Measurements from ENCODE around the gene MYO9A.

The MYO9A gene

GRCh38 chr15:71957026-71957425 lies 160.9 kb downstream of the MYO9A start:
- H3K36me3 ChIP-seq (ENCODE audit: insufficient read depth, low read length): no peaks in the 10 kb centered on the region

DNA sequence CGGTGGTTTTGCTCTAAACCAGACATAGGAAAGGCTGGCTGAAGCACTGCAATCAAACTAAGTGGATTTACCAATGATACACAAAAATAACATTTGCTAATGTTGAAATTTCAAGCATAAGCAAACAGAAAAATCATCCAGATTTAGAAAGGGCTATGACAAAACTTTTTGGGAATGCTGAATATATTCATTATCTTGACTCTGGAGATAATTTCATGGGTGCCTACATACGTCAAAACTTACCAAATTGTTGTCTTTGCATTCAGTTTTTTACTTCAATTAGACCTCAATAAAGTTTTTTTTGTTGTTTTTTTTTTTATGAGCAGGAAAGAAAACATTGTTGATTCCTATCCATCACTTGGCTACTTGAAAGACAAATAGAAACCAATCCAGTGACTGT lies 166.8 kb downstream of the MYO9A start:
- no peaks in the 10 kb centered on the region for H3K27me3 ChIP-seq (ENCODE audit: insufficient read depth, low read length)
- no peak overlapping the region for H3K27ac ChIP-seq (ENCODE audit: low read depth, low read length)
- H3K4me1 ChIP-seq (ENCODE audit: control insufficient read depth, insufficient read depth, low read length, unreplicated experiment): peaks cover 5% of the 10 kb centered on the region
- no peak overlapping the region for H2AFZ ChIP-seq (ENCODE audit: low read length, unreplicated experiment)
- H3K36me3 ChIP-seq (ENCODE audit: insufficient read depth, low read length): no peaks in the 10 kb centered on the region
- H3K4me3 ChIP-seq (ENCODE audit: low read depth, low read length): no peak overlapping the region
- no peaks in the 10 kb centered on the region for H3K79me2 ChIP-seq (ENCODE audit: control insufficient read depth, insufficient read depth, low read length, unreplicated experiment)

More at GRCh38 chr15:71957026-71957425, 160.9 kb downstream of the MYO9A start:
- Histone ChIP-seq H3K27me3 (ENCODE audit: insufficient read depth, low read length) (no peaks in the 10 kb centered on the region), H2AFZ (ENCODE audit: low read length, unreplicated experiment) (no peak overlapping the region), H3K79me2 (ENCODE audit: control insufficient read depth, insufficient read depth, low read length, unreplicated experiment) (no peaks in the 10 kb centered on the region), H3K4me1 (ENCODE audit: control insufficient read depth, insufficient read depth, low read length, unreplicated experiment) (peaks cover 10% of the 10 kb centered on the region), H3K27ac (ENCODE audit: low read depth, low read length) (no peak overlapping the region), H3K4me3 (ENCODE audit: low read depth, low read length) (no peak overlapping the region)

DNA sequence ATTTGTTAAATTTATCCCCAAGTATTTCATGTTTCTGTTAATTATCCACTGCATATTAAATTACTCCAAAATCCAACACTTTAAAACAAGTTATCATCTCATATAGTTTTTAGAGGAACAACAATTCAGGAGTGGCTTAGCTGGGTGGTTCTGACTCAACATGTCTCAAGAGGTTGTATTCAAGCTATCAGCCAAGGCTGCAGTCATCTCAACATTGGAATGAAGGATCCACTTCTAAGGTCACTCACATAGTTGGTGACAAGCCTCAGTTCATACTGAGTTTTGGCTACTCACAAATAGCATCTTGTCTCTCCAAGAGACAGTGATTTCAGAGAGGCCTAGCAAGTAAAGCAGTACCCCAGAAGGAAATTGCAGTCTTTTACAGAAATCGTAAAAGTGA lies 172.9 kb downstream of the MYO9A start:
- Histone ChIP-seq H2AFZ (ENCODE audit: low read length, unreplicated experiment) (no peak overlapping the region), H3K27ac (ENCODE audit: low read depth, low read length) (no peak overlapping the region), H3K4me3 (ENCODE audit: low read depth, low read length) (no peak overlapping the region), H3K4me1 (ENCODE audit: control insufficient read depth, insufficient read depth, low read length, unreplicated experiment) (no peaks in the 10 kb centered on the region), H3K79me2 (ENCODE audit: control insufficient read depth, insufficient read depth, low read length, unreplicated experiment) (no peaks in the 10 kb centered on the region), H3K27me3 (ENCODE audit: insufficient read depth, low read length) (no peaks in the 10 kb centered on the region), H3K36me3 (ENCODE audit: insufficient read depth, low read length) (no peaks in the 10 kb centered on the region)

DNA sequence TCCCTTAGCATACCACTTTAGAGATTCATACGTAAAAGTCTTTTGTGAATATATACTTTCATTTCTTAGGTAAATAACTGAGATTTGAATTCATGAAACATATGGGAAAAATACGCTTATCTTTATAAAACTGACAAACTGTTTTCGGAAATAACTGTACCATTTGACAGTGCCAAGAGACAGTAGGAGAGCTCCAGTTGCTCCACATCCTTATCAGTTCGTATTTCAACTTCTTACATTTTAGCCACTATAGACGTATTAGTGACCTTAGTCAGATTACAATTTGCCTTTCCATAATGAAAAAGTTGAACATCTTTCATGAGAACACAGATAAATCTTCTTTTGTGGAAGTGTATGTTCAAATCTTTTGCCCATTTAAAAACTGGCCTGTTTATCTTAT lies 174.1 kb downstream of the MYO9A start:
- Histone ChIP-seq H3K27ac (ENCODE audit: low read depth, low read length) (no peak overlapping the region), H3K36me3 (ENCODE audit: insufficient read depth, low read length) (no peaks in the 10 kb centered on the region), H3K4me1 (ENCODE audit: control insufficient read depth, insufficient read depth, low read length, unreplicated experiment) (no peaks in the 10 kb centered on the region), H3K4me3 (ENCODE audit: low read depth, low read length) (no peak overlapping the region), H2AFZ (ENCODE audit: low read length, unreplicated experiment) (no peak overlapping the region), H3K79me2 (ENCODE audit: control insufficient read depth, insufficient read depth, low read length, unreplicated experiment) (no peaks in the 10 kb centered on the region), H3K27me3 (ENCODE audit: insufficient read depth, low read length) (no peaks in the 10 kb centered on the region)

- Histone ChIP-seq H3K4me1 (ENCODE audit: control insufficient read depth, insufficient read depth, low read length, unreplicated experiment) (no peaks in the 10 kb centered on the region), H2AFZ (ENCODE audit: low read length, unreplicated experiment) (no peak overlapping the region), H3K4me3 (ENCODE audit: low read depth, low read length) (no peak overlapping the region), H3K27ac (ENCODE audit: low read depth, low read length) (no peak overlapping the region), H3K79me2 (ENCODE audit: control insufficient read depth, insufficient read depth, low read length, unreplicated experiment) (no peaks in the 10 kb centered on the region), H3K27me3 (ENCODE audit: insufficient read depth, low read length) (no peaks in the 10 kb centered on the region), H3K36me3 (ENCODE audit: insufficient read depth, low read length) (peaks cover 3% of the 10 kb centered on the region)
Measured at GRCh38 chr15:71939981-71940588, 177.9 kb downstream of the MYO9A start.

- Histone ChIP-seq H2AFZ (ENCODE audit: low read length, unreplicated experiment) (no peak overlapping the region), H3K4me3 (ENCODE audit: low read depth, low read length) (no peak overlapping the region), H3K36me3 (ENCODE audit: insufficient read depth, low read length) (peaks cover 21% of the 10 kb centered on the region), H3K27me3 (ENCODE audit: insufficient read depth, low read length) (no peaks in the 10 kb centered on the region), H3K27ac (ENCODE audit: low read depth, low read length) (no peak overlapping the region), H3K4me1 (ENCODE audit: control insufficient read depth, insufficient read depth, low read length, unreplicated experiment) (no peaks in the 10 kb centered on the region), H3K79me2 (ENCODE audit: control insufficient read depth, insufficient read depth, low read length, unreplicated experiment) (no peaks in the 10 kb centered on the region)
Measured at GRCh38 chr15:71937650-71938311, 180.2 kb downstream of the MYO9A start.

DNA sequence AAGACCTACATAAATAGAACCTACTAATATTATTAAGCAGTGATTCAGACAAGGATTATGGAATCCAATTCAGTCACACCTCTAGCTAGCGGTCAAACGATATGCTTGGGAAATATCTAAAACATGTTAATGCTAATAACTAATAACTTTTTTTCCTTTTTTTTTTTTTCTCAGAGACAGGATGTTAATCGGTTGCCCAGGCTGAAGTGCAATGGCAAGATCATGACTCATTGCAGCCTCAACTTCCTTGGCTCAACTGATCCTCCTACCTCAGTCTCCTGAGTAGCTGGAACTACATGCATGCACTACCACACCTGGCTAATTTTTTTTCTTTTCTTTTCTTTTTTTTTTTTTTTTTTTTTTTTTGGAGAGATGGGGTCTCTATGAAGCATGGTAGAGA lies 183.5 kb downstream of the MYO9A start:
- Histone ChIP-seq H3K79me2 (ENCODE audit: control insufficient read depth, insufficient read depth, low read length, unreplicated experiment) (no peaks in the 10 kb centered on the region), H3K27ac (ENCODE audit: low read depth, low read length) (no peak overlapping the region), H2AFZ (ENCODE audit: low read length, unreplicated experiment) (no peak overlapping the region), H3K27me3 (ENCODE audit: insufficient read depth, low read length) (no peaks in the 10 kb centered on the region), H3K4me3 (ENCODE audit: low read depth, low read length) (no peak overlapping the region), H3K36me3 (ENCODE audit: insufficient read depth, low read length) (peaks cover 45% of the 10 kb centered on the region), H3K4me1 (ENCODE audit: control insufficient read depth, insufficient read depth, low read length, unreplicated experiment) (no peaks in the 10 kb centered on the region)

- H3K4me3 ChIP-seq (ENCODE audit: low read depth, low read length): no peak overlapping the region
- H3K79me2 ChIP-seq (ENCODE audit: control insufficient read depth, insufficient read depth, low read length, unreplicated experiment): no peaks in the 10 kb centered on the region
- H3K4me1 ChIP-seq (ENCODE audit: control insufficient read depth, insufficient read depth, low read length, unreplicated experiment): no peaks in the 10 kb centered on the region
- no peak overlapping the region for H3K27ac ChIP-seq (ENCODE audit: low read depth, low read length)
- peaks cover 45% of the 10 kb centered on the region for H3K36me3 ChIP-seq (ENCODE audit: insufficient read depth, low read length)
- no peaks in the 10 kb centered on the region for H3K27me3 ChIP-seq (ENCODE audit: insufficient read depth, low read length)
- no peak overlapping the region for H2AFZ ChIP-seq (ENCODE audit: low read length, unreplicated experiment)
Measured at GRCh38 chr15:71932689-71933088, 185.3 kb downstream of the MYO9A start.

DNA sequence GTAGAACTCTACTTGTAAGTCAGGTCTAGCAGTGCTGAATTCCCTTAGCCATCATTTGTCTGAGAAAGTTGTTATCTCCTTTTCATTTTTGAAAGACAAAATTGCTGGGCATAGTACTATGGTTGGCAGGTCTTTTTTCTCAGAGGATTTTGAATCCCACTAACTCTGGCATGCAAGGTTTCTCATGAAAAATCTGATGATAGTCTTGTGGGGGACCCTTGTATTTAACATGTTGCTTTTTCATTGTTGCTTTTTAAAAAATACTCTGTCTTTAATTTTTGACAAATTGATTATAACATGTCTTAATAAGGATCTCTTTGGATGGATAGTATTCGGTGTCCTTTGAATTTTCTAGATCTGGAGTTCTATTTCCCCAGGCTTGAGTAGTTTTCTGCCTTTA lies 186.7 kb downstream of the MYO9A start:
- Histone ChIP-seq H3K4me1 (ENCODE audit: control insufficient read depth, insufficient read depth, low read length, unreplicated experiment) (no peaks in the 10 kb centered on the region), H3K36me3 (ENCODE audit: insufficient read depth, low read length) (peaks cover 45% of the 10 kb centered on the region), H3K4me3 (ENCODE audit: low read depth, low read length) (no peak overlapping the region), H3K79me2 (ENCODE audit: control insufficient read depth, insufficient read depth, low read length, unreplicated experiment) (no peaks in the 10 kb centered on the region), H3K27ac (ENCODE audit: low read depth, low read length) (no peak overlapping the region), H2AFZ (ENCODE audit: low read length, unreplicated experiment) (no peak overlapping the region), H3K27me3 (ENCODE audit: insufficient read depth, low read length) (no peaks in the 10 kb centered on the region)

DNA sequence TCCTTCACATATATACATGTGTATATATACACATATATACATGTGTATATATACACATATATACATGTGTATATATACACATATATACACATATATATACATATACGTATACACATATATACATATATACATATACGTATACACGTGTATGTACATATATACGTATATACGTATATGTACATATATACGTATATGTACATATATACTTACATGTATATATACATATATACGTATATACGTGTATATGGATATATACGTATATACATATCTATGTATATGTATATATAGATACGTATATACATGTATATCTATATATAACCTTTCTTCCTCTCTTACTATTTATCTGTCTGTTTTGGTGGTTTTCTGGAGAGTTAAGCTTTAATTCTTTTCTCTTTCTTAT lies 192.8 kb downstream of the MYO9A start:
- Histone ChIP-seq H3K27me3 (ENCODE audit: insufficient read depth, low read length) (no peaks in the 10 kb centered on the region), H3K36me3 (ENCODE audit: insufficient read depth, low read length) (no peaks in the 10 kb centered on the region), H2AFZ (ENCODE audit: low read length, unreplicated experiment) (no peak overlapping the region), H3K27ac (ENCODE audit: low read depth, low read length) (no peak overlapping the region), H3K4me3 (ENCODE audit: low read depth, low read length) (no peak overlapping the region), H3K79me2 (ENCODE audit: control insufficient read depth, insufficient read depth, low read length, unreplicated experiment) (no peaks in the 10 kb centered on the region), H3K4me1 (ENCODE audit: control insufficient read depth, insufficient read depth, low read length, unreplicated experiment) (no peaks in the 10 kb centered on the region)

GRCh38 chr15:71921191-71921590 lies 196.8 kb downstream of the MYO9A start:
- Histone ChIP-seq H3K79me2 (ENCODE audit: control insufficient read depth, insufficient read depth, low read length, unreplicated experiment) (no peaks in the 10 kb centered on the region), H3K27ac (ENCODE audit: low read depth, low read length) (no peak overlapping the region), H3K4me1 (ENCODE audit: control insufficient read depth, insufficient read depth, low read length, unreplicated experiment) (no peaks in the 10 kb centered on the region), H3K36me3 (ENCODE audit: insufficient read depth, low read length) (no peaks in the 10 kb centered on the region; the same call in 1 of the 2 replicates), H3K27me3 (ENCODE audit: insufficient read depth, low read length) (no peaks in the 10 kb centered on the region), H3K4me3 (ENCODE audit: low read depth, low read length) (no peak overlapping the region), H2AFZ (ENCODE audit: low read length, unreplicated experiment) (no peak overlapping the region)
